ENCODE measurements around the gene SIRT3.
"Not testable (repeated sequence)": the region's sequence is repeated elsewhere in the genome, so short reads cannot be mapped to it uniquely, and the experiment has no call there.

The SIRT3 gene

GRCh38 chr11:225734-226453 is 10.2 kb downstream of the SIRT3 start:
- TF ChIP-seq CTCF (IDR thresholded peaks at IDR 0.05; ENCODE audit: low read depth, low read length) = no peak
- no peak for DNase-seq (ENCODE audit: extremely low read depth, low read depth)

- TF ChIP-seq CTCF (IDR thresholded peaks at IDR 0.05; ENCODE audit: low read depth, low read length) = no peak
- no peak for DNase-seq (ENCODE audit: extremely low read depth, low read depth)
Observed at GRCh38 chr11:224424-224823, 11.7 kb downstream of the SIRT3 start.

GRCh38 chr11:223884-224283 is 12.3 kb downstream of the SIRT3 start:
- DNase-seq (ENCODE audit: extremely low read depth, low read depth) = no peak
- TF ChIP-seq CTCF (IDR thresholded peaks at IDR 0.05; ENCODE audit: low read depth, low read length) = no peak

GRCh38 chr11:223026-223789 is 12.9 kb downstream of the SIRT3 start:
- TF ChIP-seq CTCF (IDR thresholded peaks at IDR 0.05; ENCODE audit: low read depth, low read length) = no peak

GRCh38 chr11:221998-222789 is 13.9 kb downstream of the SIRT3 start:
- no peak for DNase-seq (ENCODE audit: extremely low read depth, low read depth)
- no peak for TF ChIP-seq CTCF (IDR thresholded peaks at IDR 0.05; ENCODE audit: low read depth, low read length)

More at GRCh38 chr11:223026-223789, 12.9 kb downstream of the SIRT3 start:
- no peak for DNase-seq (ENCODE audit: extremely low read depth, low read depth)

- DNase-seq (ENCODE audit: extremely low read depth, low read depth) = no peak
- no peak for TF ChIP-seq CTCF (IDR thresholded peaks at IDR 0.05; ENCODE audit: low read depth, low read length)
Observed at GRCh38 chr11:221539-221938, 14.6 kb downstream of the SIRT3 start.

- not testable (repeated sequence) for DNase-seq (ENCODE audit: extremely low read depth, low read depth)
Observed at GRCh38 chr11:220641-221215, 15.4 kb downstream of the SIRT3 start.
